Measurements from ENCODE around the gene ZEB1. TPM values are rescaled to one million over a fixed set of nuclear protein-coding genes. Genes with fewer than 3 reads are reported as not detected.

Gene ZEB1
- total RNA-seq, 2 donors from 2014 or later, result 15.0 to 28.2 TPM

DNA sequence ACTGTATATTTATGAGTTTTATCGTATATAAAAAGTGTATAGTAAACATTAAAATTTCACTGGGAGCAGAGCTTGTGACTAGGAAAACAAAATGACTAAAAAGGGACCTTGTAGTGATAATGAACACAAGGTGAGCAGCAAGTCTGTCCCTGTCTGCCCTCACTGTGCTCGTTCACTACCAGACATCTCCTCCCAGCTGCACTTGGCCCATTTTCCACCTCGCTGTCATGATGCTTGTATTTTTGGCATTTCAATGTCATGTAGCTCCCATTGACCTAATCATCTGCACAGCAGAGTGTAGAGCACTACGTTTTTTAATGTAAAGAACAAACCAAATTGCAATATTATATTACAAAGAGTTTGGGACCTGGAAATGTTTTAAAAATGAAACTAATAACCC, 207.2 kb downstream of the ZEB1 start:
- H3K9me3 ChIP-seq, result no peaks in the 10 kb centered on the region
- TF ChIP-seq POLR2A (IDR thresholded peaks at IDR 0.05), result no peak
- no peak for TF ChIP-seq CTCF (IDR thresholded peaks at IDR 0.05)
- no peak for TF ChIP-seq POLR2AphosphoS5 (IDR thresholded peaks at IDR 0.05)
- 62% methylated on average over 4 of the region's 4 CpGs for WGBS

GRCh38 chr10:31526681-31527080, 207.7 kb downstream of the ZEB1 start:
- intact Hi-C loops (cut with DNase I), result no loop called here
- no peaks in the 10 kb centered on the region for H3K4me1 ChIP-seq (replicated peaks)
- 88% methylated on average over 11 of the region's 11 CpGs for WGBS
- no peak for TF ChIP-seq POLR2A (IDR thresholded peaks at IDR 0.05)
- no peak for TF ChIP-seq CTCF (IDR thresholded peaks at IDR 0.05)
- TF ChIP-seq POLR2AphosphoS5 (IDR thresholded peaks at IDR 0.05), result no peak
- DNase-seq (ENCODE audit: low spot score), result no peak
- no peak overlapping the region for H3K27ac ChIP-seq
- H3K36me3 ChIP-seq, result no peaks in the 10 kb centered on the region
- H3K27me3 ChIP-seq (replicated peaks; ENCODE audit: insufficient read depth), result no peaks in the 10 kb centered on the region
- H3K9me3 ChIP-seq, result no peaks in the 10 kb centered on the region
- H3K4me3 ChIP-seq, result no peak overlapping the region

More for the DNA sequence above, 207.2 kb downstream of the ZEB1 start:
- no peaks in the 10 kb centered on the region for H3K4me1 ChIP-seq (replicated peaks)
- no peaks in the 10 kb centered on the region for H3K36me3 ChIP-seq
- no peak for DNase-seq (ENCODE audit: low spot score)
- H3K4me3 ChIP-seq, result no peak overlapping the region
- H3K27me3 ChIP-seq (replicated peaks; ENCODE audit: insufficient read depth), result no peaks in the 10 kb centered on the region
- H3K27ac ChIP-seq, result no peak overlapping the region
- intact Hi-C loops (cut with DNase I), result no loop called here

DNA sequence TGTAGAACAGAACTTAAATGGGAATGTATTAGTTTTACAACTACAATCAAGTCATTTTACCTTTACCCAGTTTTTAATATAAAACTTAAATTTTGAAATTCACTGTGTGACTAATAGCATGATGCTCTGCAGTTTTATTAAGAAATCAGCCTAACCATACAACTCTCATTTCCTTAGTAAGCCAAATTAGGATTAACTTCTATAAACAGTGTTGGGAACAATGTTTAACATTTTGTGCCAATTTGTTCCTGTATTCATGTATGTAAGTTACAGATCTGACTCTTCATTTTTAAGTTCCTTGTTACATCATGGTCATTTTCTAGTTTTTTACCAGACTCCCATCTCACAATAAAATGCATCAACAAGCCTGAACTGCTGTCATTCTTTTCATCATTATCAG, 209.8 kb downstream of the ZEB1 start:
- Histone ChIP-seq H3K36me3 (no peaks in the 10 kb centered on the region), H3K9me3 (no peaks in the 10 kb centered on the region), H3K4me3 (no peak overlapping the region), H3K27me3 (replicated peaks; ENCODE audit: insufficient read depth) (no peaks in the 10 kb centered on the region), H3K4me1 (replicated peaks) (no peaks in the 10 kb centered on the region), H3K27ac (no peak overlapping the region)
- intact Hi-C loops (cut with DNase I), result no loop called here
- no peak for DNase-seq (ENCODE audit: low spot score)
- TF ChIP-seq POLR2AphosphoS5 (IDR thresholded peaks at IDR 0.05) (no peak), CTCF (IDR thresholded peaks at IDR 0.05) (no peak), POLR2A (IDR thresholded peaks at IDR 0.05) (no peak)

- Histone ChIP-seq H3K36me3 (no peaks in the 10 kb centered on the region), H3K27ac (no peak overlapping the region), H3K4me3 (no peak overlapping the region), H3K9me3 (no peaks in the 10 kb centered on the region), H3K4me1 (replicated peaks) (no peaks in the 10 kb centered on the region), H3K27me3 (replicated peaks; ENCODE audit: insufficient read depth) (no peaks in the 10 kb centered on the region)
- TF ChIP-seq POLR2AphosphoS5 (IDR thresholded peaks at IDR 0.05), result no peak
- TF ChIP-seq CTCF (IDR thresholded peaks at IDR 0.05), result no peak
- no peak for TF ChIP-seq POLR2A (IDR thresholded peaks at IDR 0.05)
- 31% methylated on average over 3 of the region's 3 CpGs for WGBS
- DNase-seq (ENCODE audit: low spot score), result no peak
- intact Hi-C loops (cut with DNase I), result no loop called here
These were observed 217.3 kb downstream of the ZEB1 start for GRCh38 chr10:31536302-31536701.

DNA sequence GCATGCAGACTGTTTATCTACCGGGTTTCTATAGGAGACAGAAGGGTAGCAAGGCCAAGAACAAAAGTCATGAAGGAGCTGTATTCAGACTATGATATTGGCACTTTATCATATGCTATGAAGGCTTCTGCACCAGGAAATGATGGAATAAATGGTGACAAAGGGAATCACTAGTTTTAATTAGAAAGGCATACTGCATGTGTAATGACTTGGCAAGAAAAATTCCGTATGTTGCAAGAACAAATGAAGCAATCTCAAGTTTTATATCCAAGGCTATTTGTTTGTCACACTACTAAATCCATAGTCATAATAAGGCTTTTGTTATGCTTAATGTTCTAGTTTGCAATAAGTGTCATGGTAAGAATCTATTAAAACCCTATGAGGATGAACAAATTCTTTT, 230.9 kb downstream of the ZEB1 start:
- DNase-seq (ENCODE audit: low spot score), result no peak
- no peak overlapping the region for H3K4me3 ChIP-seq
- no peaks in the 10 kb centered on the region for H3K36me3 ChIP-seq
- TF ChIP-seq POLR2A (IDR thresholded peaks at IDR 0.05) (no peak), POLR2AphosphoS5 (IDR thresholded peaks at IDR 0.05) (no peak), CTCF (IDR thresholded peaks at IDR 0.05) (no peak)
- H3K9me3 ChIP-seq, result no peaks in the 10 kb centered on the region
- intact Hi-C loops (cut with DNase I), result no loop called here
- H3K4me1 ChIP-seq (replicated peaks), result no peaks in the 10 kb centered on the region
- 70% methylated on average over 2 of the region's 2 CpGs for WGBS
- no peak overlapping the region for H3K27ac ChIP-seq
- H3K27me3 ChIP-seq (replicated peaks; ENCODE audit: insufficient read depth), result no peaks in the 10 kb centered on the region

Data from prostate gland (tissue), 2 donors.